Activated naive CD4-positive, alpha-beta T cell treated with anti-CD3 and anti-CD28 coated beads, Interleukin-2, amount 10 ng/mL, durations not matched to agents 7 days and 5 days (primary cell): ENCODE data around the gene ABR.
"Not testable (repeated sequence)": the region's sequence is repeated elsewhere in the genome, so short reads cannot be mapped to it uniquely, and the experiment has no call there.

Experiments used
- CTCF ChIA-PET: fragments of 350-600 bp; sonication (Branson Sonifier 250); formaldehyde crosslinking; loops from one replicate; lab custom pipeline; 2021; ENCODE audit warnings: antibody characterized with exemption; lab: Charles Lee
- DNase-seq: peaks from one replicate; pipeline ENCODE4 v3.0.0-alpha.2; 2020
- H3K27ac Mint-ChIP-seq: one replicate; pipeline ENCODE4 v1.8.0; 2021; ENCODE audit warnings: mild to moderate bottlenecking, moderate library complexity, mixed read lengths
- H3K27me3 Mint-ChIP-seq: one replicate; pipeline ENCODE4 v1.8.0; 2021; ENCODE audit warnings: mild to moderate bottlenecking, mixed read lengths
- H3K36me3 Mint-ChIP-seq: one replicate; pipeline ENCODE4 v1.8.0; 2021; ENCODE audit warnings: mixed read lengths
- H3K4me1 Mint-ChIP-seq: one replicate; pipeline ENCODE4 v1.8.0; 2021; ENCODE audit warnings: mixed read lengths
- H3K4me3 Mint-ChIP-seq: one replicate; pipeline ENCODE4 v1.8.0; 2021; ENCODE audit warnings: mild to moderate bottlenecking, moderate library complexity, mixed read lengths
- H3K9me3 Mint-ChIP-seq: one replicate; pipeline ENCODE4 v1.8.0; 2021; ENCODE audit warnings: mixed read lengths

ABR gene

GRCh38 chr17:1212946-1213345, 33.2 kb upstream of the ABR start:
- Mint-ChIP-seq H3K27ac (no peak overlapping the region), H3K27me3 (peaks cover 52% of the 10 kb centered on the region), H3K4me3 (no peak overlapping the region), H3K36me3 (no peaks in the 10 kb centered on the region), H3K4me1 (no peaks in the 10 kb centered on the region), H3K9me3 (no peaks in the 10 kb centered on the region)
- no peak for DNase-seq
- CTCF ChIA-PET, result interaction anchor here (0.5 kb wide), 1 partner anchor 361 kb away, joined by 3 read pairs; no protein-coding TSS in a partner anchor

DNA sequence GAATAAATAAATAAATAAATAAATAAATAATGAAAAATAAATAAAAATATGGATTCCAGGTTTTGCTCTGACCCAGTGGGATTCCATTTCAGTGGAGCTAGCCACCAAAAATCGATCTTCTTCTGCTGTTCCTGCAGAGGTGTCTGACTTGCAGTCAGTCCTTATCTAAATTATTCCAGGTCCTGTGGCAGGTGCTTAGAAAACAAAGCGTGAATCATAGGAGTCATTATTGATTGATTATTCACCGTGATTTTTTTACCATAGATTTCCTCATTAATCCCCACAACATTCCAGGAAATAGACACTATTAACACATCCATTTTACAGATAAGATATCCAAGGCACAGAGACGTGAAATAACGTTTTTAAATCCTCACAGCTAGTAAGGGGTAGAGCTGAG, 31.5 kb upstream of the ABR start:
- Mint-ChIP-seq H3K27me3 (peaks cover 60% of the 10 kb centered on the region), H3K27ac (no peak overlapping the region), H3K9me3 (no peaks in the 10 kb centered on the region), H3K4me3 (no peak overlapping the region), H3K36me3 (no peaks in the 10 kb centered on the region), H3K4me1 (no peaks in the 10 kb centered on the region)
- CTCF ChIA-PET, result no interaction called here
- no peak for DNase-seq

- H3K9me3 Mint-ChIP-seq, result no peaks in the 10 kb centered on the region
- no peaks in the 10 kb centered on the region for H3K4me1 Mint-ChIP-seq
- CTCF ChIA-PET, result interaction anchor here (1.1 kb wide), 1 partner anchor 86 kb away, joined by 3 read pairs; no protein-coding TSS in a partner anchor
- H3K27me3 Mint-ChIP-seq, result peaks cover 68% of the 10 kb centered on the region
- DNase-seq, result no peak
- H3K4me3 Mint-ChIP-seq, result no peak overlapping the region
- no peak overlapping the region for H3K27ac Mint-ChIP-seq
- H3K36me3 Mint-ChIP-seq, result no peaks in the 10 kb centered on the region
Observed at GRCh38 chr17:1208966-1209365, 29.2 kb upstream of the ABR start.

DNA sequence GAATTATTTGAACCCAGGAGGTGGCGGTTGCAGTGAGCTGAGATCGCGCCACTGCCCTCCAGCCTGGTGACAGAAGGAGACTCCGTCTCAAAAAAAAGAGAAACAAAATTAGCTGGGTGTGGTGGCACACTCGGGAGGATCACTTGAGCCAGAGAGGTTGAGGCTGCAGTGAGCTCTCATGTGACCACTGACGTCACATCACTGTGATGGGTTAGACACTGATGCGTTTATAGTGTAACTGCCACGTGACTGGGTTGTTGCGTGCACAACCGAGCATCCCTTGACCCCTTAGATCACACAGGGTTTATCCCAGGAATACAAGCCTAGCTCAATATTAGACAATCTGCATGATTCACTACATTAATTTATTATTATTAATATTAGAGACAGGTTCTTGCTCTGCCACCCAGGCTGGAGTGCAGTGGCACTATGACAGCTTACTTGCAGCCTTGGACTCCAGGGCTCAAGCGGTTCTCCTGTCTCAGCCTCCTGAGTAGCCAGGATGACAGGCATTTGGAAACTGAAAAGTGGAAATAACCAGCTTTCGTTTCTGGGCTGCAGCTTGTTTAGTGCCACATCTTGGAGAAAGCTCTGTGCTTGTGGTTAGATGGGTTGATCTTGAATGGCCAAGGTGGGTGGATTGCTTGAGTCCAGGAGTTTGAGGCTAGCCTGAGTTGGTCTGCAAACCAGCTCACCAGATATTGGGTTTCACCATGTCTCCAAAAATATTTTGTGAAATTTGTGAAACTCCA, 26.4 kb upstream of the ABR start:
- H3K9me3 Mint-ChIP-seq, result no peaks in the 10 kb centered on the region
- CTCF ChIA-PET, result interaction anchor here (0.9 to 1.5 kb wide), 2 partner anchors 19 to 159 kb away, joined by 3 read pairs; no protein-coding TSS in a partner anchor
- no peak overlapping the region for H3K4me3 Mint-ChIP-seq
- H3K27me3 Mint-ChIP-seq, result peaks cover 61% of the 10 kb centered on the region
- H3K36me3 Mint-ChIP-seq, result no peaks in the 10 kb centered on the region
- DNase-seq, result no peak
- H3K4me1 Mint-ChIP-seq, result peaks cover 14% of the 10 kb centered on the region
- H3K27ac Mint-ChIP-seq, result no peak overlapping the region

DNA sequence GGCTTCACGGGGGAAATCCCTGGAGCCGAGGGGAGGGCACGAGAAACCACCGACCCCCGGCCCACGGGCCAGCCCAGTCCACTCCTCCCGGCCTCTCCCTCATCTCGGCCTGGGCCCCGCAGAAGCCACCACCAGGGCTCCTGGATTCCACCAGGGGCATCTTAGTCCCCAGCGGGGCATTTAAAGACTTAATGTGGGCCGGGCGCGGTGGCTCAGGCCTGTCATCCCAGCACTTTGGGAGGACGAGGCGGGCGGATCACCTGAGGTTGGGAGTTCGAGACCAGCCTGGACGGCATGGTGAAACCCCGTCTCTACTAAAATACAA, 24.1 kb upstream of the ABR start:
- Mint-ChIP-seq H3K9me3 (no peaks in the 10 kb centered on the region), H3K4me3 (no peak overlapping the region), H3K36me3 (peaks cover 1% of the 10 kb centered on the region), H3K27me3 (peaks cover 51% of the 10 kb centered on the region), H3K27ac (no peak overlapping the region), H3K4me1 (peaks cover 32% of the 10 kb centered on the region)
- DNase-seq, result no peak
- CTCF ChIA-PET, result no interaction called here

DNA sequence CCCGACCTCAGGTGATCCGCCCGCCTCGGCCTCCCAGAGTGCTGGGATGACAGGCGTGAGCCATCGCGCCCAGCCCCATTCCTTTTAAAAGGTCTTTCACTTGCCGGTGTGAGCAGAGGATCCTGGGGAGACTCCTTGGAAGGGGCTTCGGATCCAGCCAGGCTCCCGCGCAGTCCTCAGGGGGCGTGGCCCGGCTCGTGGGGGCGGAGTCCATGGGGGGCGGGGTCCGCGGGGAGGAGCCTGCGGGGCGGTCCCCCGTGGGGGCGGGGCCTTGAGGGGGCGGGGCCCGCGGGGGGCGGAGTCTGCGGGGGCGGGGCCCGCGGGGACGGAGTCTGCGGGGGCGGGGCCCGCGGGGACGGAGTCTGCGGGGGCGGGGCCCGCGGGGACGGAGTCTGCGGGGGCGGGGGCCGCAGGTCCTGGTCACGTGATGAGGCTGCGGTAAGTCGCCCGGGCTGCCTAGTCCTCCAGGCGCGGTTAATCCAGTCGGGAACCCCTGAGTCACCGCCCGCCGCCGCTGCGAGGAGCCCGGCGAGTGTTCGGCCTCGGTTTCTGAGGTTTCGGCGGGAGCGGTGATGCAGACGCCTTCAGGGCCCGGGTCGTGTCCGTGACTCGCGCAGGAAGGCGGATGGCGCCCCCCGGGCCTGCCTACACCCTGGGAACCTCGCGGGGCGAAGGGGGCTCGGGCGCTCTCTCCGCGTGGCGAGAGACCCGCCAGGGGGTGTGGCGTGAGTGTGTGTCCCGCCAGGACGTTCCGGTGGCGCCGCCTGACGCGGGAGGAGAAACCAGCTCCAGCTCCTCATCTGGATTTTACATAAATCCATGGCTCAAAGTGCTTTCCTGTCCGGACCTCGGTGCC, 23.6 kb upstream of the ABR start:
- DNase-seq, result peak; percentile 64

DNA sequence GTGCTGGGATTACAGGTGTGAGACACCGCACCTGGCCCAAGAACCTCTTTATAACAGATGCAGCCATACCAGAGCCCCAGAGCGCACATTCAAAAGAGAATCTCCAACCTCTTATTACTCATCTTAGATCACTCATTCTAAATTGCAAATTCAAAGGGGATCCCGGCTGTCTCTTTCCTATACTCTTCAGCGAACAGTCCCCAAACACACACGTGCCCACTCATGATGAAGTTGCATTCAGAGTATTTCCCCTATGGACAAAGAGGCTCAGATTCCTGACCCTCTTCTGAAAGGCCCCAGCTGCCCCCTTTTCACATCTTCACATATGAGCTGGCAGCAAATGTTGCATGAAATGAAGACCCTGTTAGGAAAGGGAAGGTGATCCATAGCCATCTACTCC, 22.5 kb upstream of the ABR start:
- CTCF ChIA-PET, result interaction anchor here (0.6 to 1.6 kb wide), 3 partner anchors 13 to 130 kb away, joined by 3 read pairs; no protein-coding TSS in a partner anchor
- H3K27me3 Mint-ChIP-seq, result peaks cover 39% of the 10 kb centered on the region
- H3K4me3 Mint-ChIP-seq, result no peak overlapping the region

More for the DNA sequence above, 23.6 kb upstream of the ABR start:
- CTCF ChIA-PET, result interaction anchor here (0.6 kb wide), 1 partner anchor 14 kb away, joined by 3 read pairs; no protein-coding TSS in a partner anchor
- peaks cover 38% of the 10 kb centered on the region for H3K4me1 Mint-ChIP-seq
- no peaks in the 10 kb centered on the region for H3K9me3 Mint-ChIP-seq
- H3K36me3 Mint-ChIP-seq, result peaks cover 1% of the 10 kb centered on the region
- no peak overlapping the region for H3K4me3 Mint-ChIP-seq
- H3K27ac Mint-ChIP-seq, result no peak overlapping the region
- H3K27me3 Mint-ChIP-seq, result peaks cover 48% of the 10 kb centered on the region

DNA sequence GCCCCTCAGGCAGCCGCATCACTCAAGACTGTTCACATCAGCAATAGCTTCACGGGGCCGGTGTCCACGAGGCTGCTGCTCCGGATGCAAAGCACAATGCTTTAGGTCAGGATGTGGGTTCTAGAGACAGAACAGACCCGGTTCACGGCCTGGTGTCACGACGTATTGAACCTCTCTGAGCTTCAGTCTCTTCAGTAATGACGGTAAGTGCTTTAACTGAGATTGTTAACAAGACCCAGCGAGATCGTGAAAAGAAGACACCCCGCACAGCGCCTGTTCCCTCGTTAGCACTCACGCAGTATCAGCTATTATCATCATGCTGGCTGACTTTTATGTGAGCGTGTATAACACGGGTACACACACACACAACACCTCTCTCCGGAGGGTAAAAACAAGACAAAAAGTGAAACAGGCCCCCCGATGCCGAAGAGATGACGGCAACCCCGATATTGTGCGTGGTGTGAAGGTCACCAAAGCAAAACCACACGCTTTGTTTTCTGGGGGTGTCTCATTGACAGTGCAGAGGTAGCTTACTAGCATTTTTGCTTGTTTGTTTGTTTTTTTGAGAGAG, 21.4 kb upstream of the ABR start:
- Mint-ChIP-seq H3K27me3 (peaks cover 36% of the 10 kb centered on the region), H3K27ac (peak overlapping the region; percentile 88), H3K9me3 (no peaks in the 10 kb centered on the region), H3K4me1 (peaks cover 57% of the 10 kb centered on the region), H3K4me3 (no peak overlapping the region), H3K36me3 (peaks cover 1% of the 10 kb centered on the region)
- peak; percentile 73 for DNase-seq
- CTCF ChIA-PET, result interaction anchor here (1.0 to 1.6 kb wide), 3 partner anchors 14 to 131 kb away, joined by 3 to 7 read pairs (median 3); no protein-coding TSS in a partner anchor

More for the DNA sequence above, 22.5 kb upstream of the ABR start:
- peaks cover 1% of the 10 kb centered on the region for H3K36me3 Mint-ChIP-seq
- H3K27ac Mint-ChIP-seq, result peak overlapping the region; percentile 11
- no peak for DNase-seq
- peaks cover 49% of the 10 kb centered on the region for H3K4me1 Mint-ChIP-seq
- no peaks in the 10 kb centered on the region for H3K9me3 Mint-ChIP-seq

DNA sequence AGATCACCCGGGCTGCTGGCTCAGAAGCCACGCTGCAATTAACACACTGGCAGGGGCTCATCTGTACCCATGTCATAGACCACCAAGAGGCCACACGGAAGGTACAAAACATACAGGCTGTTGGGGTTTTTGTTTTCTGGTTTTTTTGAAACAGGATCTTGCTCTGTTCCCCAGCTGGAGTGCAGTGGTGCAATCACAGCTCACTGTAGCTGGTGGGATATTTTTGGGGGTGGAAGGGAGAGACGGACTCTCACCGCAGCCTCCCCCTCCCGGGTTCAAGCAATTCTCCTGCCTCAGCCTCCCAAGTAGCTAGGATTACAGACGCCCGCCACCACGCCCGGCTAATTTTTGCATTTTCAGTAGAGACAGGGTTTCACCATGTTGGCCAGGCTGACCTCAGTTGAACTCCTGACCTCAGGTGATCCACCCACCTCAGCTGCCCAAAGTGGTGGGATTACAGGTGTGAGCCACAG, 19.5 kb upstream of the ABR start:
- not testable (repeated sequence) for H3K4me3 Mint-ChIP-seq, DNase-seq, H3K36me3 Mint-ChIP-seq, H3K9me3 Mint-ChIP-seq
- CTCF ChIA-PET, result interaction anchor here (1.4 kb wide), 1 partner anchor 12 kb away, joined by 6 read pairs; no protein-coding TSS in a partner anchor
- H3K4me1 Mint-ChIP-seq, result peaks cover 57% of the 10 kb centered on the region
- peaks cover 22% of the 10 kb centered on the region for H3K27me3 Mint-ChIP-seq
- H3K27ac Mint-ChIP-seq, result peak overlapping the region; percentile 76

DNA sequence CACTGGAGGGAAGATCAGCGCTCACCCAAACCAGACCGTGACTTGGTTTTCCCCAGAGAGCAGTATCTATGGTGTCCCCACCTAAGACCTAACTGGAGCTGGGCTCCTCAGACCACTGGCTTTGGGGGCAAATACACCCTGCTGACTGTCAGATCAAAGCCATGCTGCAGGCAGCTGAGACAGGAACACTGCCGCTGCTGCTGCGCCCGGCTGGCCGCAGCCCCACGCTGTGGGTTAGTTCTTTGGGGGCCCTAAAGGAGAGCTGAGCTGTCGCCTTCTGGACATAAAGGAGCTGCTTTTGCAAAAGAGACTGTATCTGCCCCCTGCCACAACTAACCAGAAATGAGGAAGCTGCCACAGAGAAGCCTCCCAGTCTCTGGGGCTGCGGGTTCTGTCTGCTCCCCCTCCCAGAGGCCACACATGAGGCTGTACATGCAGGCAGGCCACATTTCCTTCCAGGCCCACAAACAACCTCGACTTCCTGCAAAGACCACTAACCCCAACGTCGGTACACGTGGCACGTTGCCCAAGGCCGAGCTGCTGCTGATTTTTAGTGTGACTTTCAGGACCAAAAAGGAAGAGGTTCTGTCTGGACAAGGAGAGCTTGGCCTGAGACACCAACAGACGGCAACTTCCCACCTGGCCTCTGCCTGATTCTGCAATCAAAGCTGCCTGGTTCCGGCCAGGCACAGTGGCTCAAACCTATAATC, 18.2 kb upstream of the ABR start:
- peak overlapping the region; percentile 87 for H3K27ac Mint-ChIP-seq
- DNase-seq, result peak; percentile 80
- peaks cover 18% of the 10 kb centered on the region for H3K27me3 Mint-ChIP-seq
- CTCF ChIA-PET, result interaction anchor here (1.2 to 3.3 kb wide), 3 partner anchors 10 to 432 kb away, joined by 3 to 17 read pairs (median 15); no protein-coding TSS in a partner anchor
- H3K4me1 Mint-ChIP-seq, result peaks cover 61% of the 10 kb centered on the region
- H3K9me3 Mint-ChIP-seq, result no peaks in the 10 kb centered on the region
- peaks cover 1% of the 10 kb centered on the region for H3K36me3 Mint-ChIP-seq
- peak overlapping the region; percentile 35 for H3K4me3 Mint-ChIP-seq

DNA sequence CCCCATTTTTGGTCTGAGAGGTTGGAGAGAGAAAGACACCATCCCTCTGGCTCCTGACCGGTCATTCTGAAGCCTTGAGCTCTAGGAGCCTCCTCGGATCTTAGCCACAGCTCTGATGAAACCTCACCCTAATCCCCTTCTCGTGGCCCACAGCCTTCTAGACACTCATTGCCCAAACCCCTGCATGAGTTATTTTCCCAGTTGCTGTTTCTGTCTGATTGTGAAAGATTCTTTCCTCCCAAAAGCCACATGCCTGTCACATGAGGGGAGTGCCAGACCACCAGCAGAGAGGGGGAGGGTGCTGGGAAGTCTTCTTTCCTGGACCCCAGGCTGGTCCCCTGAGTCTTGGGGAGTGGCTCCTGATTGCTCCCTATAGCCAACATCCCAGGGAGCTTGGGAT, 17.6 kb upstream of the ABR start:
- no peak for DNase-seq
- Mint-ChIP-seq H3K4me3 (no peak overlapping the region), H3K4me1 (peaks cover 58% of the 10 kb centered on the region), H3K27me3 (peaks cover 21% of the 10 kb centered on the region), H3K9me3 (no peaks in the 10 kb centered on the region), H3K27ac (peak overlapping the region; percentile 87), H3K36me3 (peaks cover 1% of the 10 kb centered on the region)
- CTCF ChIA-PET, result interaction anchor here (1.2 to 3.3 kb wide), 3 partner anchors 10 to 433 kb away, joined by 3 to 17 read pairs (median 15); no protein-coding TSS in a partner anchor

GRCh38 chr17:1196946-1197345, 17.2 kb upstream of the ABR start:
- peaks cover 54% of the 10 kb centered on the region for H3K4me1 Mint-ChIP-seq
- H3K27me3 Mint-ChIP-seq, result peaks cover 25% of the 10 kb centered on the region
- CTCF ChIA-PET, result interaction anchor here (2.0 to 3.3 kb wide), 2 partner anchors 9 to 75 kb away, joined by 15 to 17 read pairs; no protein-coding TSS in a partner anchor
- no peaks in the 10 kb centered on the region for H3K9me3 Mint-ChIP-seq
- H3K4me3 Mint-ChIP-seq, result no peak overlapping the region
- no peak for DNase-seq
- peaks cover 1% of the 10 kb centered on the region for H3K36me3 Mint-ChIP-seq
- H3K27ac Mint-ChIP-seq, result peak overlapping the region; percentile 87
